ENCODE measurements around the gene SYNE1.
A peak's percentile ranks its signal among the peaks of the same experiment; 100 is the strongest.

SYNE1 gene

DNA sequence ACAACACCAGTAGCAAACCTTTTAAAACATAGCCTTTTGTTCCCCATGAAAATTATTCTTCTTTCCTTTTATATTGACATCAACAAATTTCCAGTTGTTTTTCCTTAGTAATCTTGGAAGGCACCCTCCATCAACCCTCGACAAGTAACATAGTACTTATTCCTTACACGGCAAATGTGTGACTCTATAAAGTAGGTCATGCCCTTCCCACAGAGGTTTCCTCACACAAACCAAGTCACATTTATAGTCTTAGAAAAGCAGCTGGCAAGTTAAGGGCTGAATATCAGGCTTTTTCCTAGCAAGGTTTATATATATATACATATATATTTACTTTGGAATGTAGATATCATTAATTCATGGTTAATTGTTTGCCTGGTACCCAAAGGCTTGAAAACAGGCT lies 371.5 kb downstream of the SYNE1 start:
- DNase-seq = no peak

DNA sequence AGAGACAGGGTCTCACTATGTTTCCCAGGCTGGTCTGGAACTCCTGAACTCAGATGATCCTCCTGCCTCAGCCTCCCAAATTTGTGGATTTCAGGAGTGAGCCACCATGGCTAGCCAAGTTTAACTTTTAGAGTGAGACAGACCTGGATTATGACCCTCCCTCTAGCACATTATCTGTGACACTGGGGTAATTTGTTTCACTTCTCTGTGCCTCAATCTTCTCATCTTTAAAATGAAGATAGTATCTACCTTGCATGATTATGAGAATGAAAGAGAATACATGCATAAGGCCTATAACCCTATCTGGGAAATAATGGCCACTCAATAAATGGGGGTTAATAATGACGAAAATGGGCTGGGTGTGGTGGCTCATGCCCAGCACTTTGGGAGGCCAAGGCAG lies 373.6 kb downstream of the SYNE1 start:
- DNase-seq = no peak

DNA sequence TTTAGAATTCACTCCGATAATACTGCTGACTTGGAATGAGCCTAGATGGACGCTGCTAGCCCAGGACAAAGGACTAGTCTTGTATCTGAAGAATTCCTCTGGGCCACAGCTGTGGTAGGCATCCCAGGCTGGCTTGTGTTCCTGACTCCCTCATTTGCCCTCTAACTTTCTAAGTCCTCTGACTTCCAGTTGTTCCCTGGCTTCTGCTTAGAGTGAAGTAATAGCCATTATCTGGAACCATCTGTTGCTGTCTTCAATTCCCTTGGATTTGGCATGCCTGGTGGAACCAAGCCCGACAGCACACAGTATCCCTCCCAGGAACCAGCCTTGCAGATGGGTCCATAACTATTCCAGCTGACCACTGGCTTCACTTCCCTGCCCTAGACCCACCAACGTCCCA lies 376.0 kb downstream of the SYNE1 start:
- DNase-seq = no peak

- DNase-seq = no peak
These were observed 377.9 kb downstream of the SYNE1 start for GRCh38 chr6:152259234-152259633.

- DNase-seq = no peak
These were observed 379.6 kb downstream of the SYNE1 start for GRCh38 chr6:152257581-152257980.

DNA sequence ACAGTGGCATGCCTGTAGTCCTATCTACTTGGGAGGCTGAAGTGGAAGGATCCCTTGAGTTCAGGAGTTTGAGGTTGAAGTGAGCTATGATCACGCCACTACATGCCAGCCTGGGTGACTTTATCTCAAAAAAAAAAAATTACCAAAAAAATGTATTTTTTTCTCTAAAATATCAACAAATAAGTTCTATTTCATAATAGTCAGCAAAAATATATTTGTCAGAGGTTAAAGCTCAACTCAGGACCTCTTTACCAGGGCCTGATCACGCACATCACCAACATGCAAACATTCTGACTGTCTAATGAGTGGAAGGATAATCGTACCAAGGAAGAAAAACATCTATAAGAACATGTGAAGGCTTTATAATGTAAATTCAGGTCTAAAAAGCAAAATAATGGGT lies 387.0 kb downstream of the SYNE1 start:
- DNase-seq = no peak

DNA sequence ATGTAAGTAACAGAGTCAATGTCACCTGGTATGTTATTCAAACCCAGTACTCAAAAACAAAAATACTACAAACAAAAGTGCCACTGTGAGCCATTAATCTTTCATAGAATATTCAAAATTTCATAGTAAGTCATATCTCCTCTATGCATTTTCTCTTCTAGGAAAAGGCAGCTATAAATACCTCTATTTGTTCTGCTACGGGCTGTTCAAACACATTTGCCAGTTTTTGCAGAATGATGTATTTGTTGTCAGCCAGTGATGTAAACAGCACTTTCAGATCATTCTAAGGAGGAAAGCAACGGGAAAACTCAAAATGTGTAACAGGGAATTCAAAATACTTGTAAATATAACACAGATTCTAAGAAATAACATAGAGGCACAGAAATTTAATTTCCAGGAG lies 388.2 kb downstream of the SYNE1 start:
- DNase-seq = no peak

DNA sequence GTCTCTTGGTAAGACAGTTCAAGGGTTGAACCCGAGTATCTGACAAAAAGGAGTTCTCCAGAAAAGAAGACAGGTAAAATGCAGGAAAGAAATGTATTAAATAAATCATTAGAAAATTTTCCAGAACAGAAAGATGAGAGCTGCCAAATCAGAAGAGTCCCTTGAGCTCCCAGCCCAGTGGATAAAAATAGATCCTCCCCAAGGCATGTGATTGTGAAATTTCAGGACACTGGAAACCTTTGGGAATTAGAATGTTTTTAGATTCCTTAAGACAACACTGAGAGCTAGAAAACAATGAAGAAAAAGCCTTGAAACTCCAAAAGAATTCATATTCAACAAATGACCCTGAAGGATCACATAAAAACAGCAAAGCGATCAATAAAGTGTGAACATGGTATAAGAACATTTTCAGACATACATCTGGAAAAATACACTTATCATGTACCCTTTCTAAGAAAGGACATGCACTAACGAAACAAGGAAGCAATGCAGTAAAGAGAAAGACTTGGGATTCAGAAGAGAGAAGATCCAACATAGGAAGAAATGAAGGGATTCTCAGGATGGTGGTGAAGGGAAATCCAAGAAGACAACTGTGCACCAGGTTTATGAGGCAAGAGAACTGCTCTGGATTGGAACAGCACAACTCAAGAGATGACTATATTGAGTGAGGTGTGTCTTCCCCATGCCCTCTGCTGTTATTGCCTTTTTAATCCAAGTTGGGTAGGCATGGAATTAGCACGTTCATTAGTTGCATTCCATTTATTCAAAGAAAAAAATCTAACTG lies 390.4 kb downstream of the SYNE1 start:
- DNase-seq = no peak

GRCh38 chr6:152244998-152245630 lies 392.0 kb downstream of the SYNE1 start:
- no peak for DNase-seq

GRCh38 chr6:152241013-152241766 lies 396.0 kb downstream of the SYNE1 start:
- no peak for DNase-seq

DNA sequence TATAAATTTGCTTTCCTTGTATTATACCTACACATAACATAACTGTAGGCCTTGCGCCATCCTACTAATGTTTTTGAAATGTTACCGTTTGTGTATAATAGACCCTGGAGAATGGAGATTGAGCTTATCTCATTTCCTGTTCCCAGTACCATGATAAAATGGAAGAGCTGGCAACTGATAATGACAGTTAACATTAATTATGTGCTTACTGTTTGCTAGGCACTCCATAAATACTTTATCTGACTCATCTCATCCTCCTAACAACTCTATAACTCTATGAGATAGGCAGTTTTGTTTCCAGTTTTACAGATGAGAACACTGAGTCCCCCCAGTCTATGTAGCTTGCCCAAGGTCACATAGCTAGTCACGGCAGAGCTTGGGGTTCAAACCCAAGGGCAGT lies 396.7 kb downstream of the SYNE1 start:
- no peak for DNase-seq

DNA sequence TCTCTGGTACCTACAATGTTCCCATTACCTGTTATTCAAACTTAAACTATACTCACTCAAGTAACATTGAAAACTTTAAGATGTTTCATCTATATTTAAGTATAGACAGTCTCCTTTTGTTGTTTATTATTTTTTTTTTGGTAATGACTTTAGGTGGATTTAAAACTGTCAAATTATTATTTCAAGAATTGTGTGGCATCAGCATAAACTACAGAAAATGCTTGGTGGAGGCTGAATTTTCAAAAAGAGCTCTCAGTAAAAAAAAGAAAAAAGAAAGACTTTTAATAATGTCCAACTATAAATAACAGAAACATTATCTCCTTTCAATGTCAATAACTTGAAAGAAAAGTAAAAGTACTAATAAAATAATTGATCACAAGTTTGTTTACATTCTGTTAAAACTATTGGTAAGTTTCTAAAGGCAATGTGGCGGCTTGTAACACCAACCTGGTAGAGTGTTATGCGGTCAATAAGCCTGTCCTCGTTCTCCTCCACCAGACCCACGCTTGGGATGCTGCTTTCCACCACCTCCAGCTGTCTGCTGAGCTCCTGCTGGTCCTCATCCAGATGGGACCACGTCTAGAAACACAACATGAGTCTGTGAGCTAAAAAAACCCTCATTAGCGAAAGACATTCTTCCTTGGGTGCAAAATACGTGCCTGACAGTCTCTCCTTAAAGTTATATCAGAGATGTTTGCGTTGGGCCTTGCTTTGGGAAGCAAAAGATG lies 400.6 kb downstream of the SYNE1 start:
- no peak for DNase-seq

- DNase-seq = no peak
These were observed 403.4 kb downstream of the SYNE1 start for GRCh38 chr6:152233547-152234320.

DNA sequence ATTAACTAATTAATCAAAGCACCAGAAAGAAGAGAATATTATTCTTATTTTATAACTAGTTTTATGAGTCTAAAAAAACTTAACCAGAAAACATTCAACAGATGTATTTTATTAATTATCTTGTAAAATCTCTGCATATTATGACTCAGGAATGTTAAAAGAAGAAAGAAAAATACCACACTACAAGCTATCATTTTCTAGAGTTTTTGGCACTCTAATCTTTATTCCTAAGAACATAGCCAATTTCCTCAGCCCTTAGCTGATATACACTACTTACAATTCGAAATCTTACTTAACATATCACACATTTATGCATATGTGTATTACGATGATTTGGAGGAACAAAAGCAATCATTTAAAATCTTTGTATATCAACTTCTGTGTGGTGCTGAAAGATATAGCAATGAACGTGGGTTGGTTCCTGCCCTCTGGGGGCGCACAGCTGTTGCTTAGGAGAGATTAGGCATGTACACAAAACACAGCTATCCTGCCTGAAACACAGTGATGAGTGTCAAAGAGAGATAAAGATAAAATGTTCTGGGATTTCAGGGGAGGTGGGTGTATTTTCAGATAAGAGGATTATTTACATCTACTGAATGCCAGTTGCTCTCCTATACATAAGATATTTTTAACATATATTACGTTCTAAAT lies 404.5 kb downstream of the SYNE1 start:
- no peak for DNase-seq

DNA sequence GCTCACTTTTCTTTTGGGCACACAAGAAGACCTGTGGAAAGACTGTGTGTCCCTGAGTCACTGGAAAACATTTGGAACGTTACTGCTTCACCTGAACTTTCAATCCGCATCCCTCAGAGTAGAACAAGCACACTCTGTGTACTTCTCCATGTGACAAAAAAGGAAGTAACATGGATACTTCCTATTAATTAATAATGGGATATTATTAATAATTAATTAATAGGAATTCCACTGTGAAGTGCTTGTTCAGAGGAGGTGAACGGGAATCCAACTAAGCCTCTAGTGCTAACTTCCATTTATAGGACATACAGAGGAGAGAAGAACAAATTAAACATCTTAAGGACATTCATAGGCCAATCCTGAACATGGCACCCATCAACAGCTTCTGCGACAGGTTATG lies 407.8 kb downstream of the SYNE1 start:
- no peak for DNase-seq

DNA sequence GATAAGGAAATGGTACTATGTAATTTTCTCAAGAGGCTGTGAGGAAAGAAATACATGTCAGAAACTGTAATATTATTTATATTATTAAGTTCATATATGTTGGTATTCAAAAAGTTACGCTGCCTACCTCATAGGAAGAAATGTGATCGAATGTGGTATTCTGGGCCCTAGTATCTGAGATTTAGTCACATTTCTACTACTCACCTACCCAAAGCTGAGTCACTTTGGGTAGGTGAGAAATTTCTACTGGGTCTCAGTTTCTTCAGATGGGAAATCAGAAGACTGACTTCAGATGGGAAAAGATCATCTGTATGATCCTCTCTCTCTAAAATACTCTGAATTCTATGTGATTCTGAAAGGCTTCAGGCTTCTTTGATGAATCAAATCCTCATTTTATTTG lies 411.0 kb downstream of the SYNE1 start:
- no peak for DNase-seq

DNA sequence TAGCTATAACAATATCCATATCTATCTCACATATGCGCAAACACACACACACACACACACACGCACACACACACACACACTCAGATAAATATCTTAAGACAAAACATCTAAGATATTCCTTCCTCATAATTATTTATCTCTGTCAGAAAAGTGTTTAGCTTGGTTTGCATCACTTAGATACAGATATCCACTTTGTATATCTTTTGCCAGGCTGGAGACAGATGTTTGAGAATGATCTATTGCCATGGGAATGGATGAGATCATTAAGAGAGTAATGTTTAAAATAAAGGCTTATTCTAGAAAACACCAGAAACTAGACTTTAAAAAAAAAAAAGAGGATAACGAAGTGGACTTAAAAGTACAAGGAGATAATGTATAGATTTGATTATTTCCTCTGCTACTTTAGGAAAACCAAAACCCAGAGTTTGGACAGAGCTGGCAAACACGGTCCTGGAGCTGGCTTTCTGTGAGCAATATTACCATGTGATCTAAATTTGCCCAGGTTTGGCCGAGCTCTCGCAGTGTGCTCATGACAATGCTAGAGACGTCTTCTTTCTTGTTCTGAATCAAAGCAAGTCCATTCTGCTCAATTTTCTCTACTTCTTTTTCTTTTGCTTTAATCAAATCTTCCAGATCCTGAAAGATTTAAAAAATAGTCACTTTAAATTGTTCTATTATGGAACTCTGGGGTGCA lies 411.8 kb downstream of the SYNE1 start:
- DNase-seq = no peak

GRCh38 chr6:152223636-152224035 lies 413.5 kb downstream of the SYNE1 start:
- DNase-seq = peak; percentile 19

DNA sequence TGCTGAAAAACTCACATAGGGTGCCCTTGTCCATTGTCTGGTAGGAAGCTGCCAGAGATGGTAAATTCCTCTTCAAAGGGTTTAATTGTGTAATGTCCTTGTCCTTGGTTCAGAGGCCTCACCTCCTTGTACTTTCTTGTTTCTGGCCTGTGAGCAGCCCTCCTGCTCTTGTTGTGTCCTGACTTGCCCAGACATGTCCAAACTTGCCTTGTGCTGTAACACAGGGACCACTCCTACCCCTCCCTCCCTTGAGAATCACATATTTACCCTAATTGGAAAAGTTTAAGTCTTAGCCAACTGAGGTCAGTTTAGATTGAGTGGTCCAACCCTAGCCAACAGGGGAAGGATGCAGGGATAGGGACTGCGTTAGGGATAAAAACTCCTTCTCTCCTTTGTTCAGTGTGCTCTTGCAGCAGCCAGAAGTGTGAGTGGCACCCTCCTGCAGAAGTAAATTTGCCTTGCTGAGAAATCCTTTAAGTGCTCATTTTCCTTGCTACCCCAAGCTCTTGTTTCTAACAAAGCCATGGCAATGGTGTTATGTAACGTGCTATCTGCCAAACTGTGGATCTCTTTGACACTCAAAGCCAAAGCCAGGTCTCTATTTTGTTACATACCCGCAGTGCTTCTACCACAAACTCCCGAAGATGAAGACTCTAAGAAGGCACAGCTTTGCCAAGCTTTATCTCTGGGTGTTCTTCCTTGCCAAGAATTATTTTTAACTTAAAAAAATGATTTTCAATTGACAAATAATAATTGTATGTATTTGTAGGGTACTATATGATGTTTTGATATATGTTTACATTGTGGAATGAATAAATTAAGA lies 415.1 kb downstream of the SYNE1 start:
- DNase-seq = no peak

DNA sequence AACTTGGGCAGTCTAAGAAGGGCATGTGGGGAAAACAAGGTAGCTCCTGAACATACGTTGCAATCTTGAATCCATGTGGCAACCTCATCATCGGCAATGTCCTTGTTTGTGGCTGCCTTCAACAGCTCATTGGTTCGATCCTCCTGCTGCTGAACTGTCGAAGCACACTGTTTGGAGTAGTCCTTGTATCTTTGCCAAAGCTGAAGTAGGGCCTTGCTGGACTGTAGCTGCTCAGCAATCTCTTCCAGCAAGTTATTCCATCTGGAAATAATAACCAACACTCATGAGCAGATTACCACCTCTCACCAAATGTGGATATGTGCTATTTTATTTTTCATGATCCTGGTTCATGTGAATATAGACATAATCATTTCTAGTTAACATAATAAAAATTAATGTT lies 416.4 kb downstream of the SYNE1 start:
- DNase-seq = no peak

Data from NCI-H510A (cell line).